Naive B cell (primary cell): ENCODE measurements around the gene HOXA7. TPM values are rescaled to one million over a fixed set of nuclear protein-coding genes. Genes with fewer than 3 reads are reported as not detected.

Source experiments
- ATAC-seq, 2 donors: fragments of 150-1000 bp; cut with Tn5 transposase; 2 replicates each; pipeline ENCODE4 v1.10.0; 2021; ENCODE audit warnings: low read depth in 2 of 2, mild to moderate bottlenecking in 2 of 2, moderate library complexity in 2 of 2
- DNase-seq: peaks from one replicate; pipeline ENCODE4 v3.0.0; 2022
- H3K27ac Mint-ChIP-seq, 6 donors: one replicate each; pipeline ENCODE4 v1.8.0; 2020 to 2022; ENCODE audit warnings: mild to moderate bottlenecking in 6 of 6, mixed read lengths in 6 of 6, moderate library complexity in 5 of 6, inconsistent platforms in 2 of 6
- H3K27me3 Mint-ChIP-seq, 3 donors: one replicate each; pipeline ENCODE4 v1.8.0; 2021 to 2022; ENCODE audit warnings: mixed read lengths in 3 of 3, mild to moderate bottlenecking in 1 of 3
- H3K36me3 Mint-ChIP-seq, 2 donors: one replicate each; pipeline ENCODE4 v1.8.0; 2020 to 2022; ENCODE audit warnings: mixed read lengths in 2 of 2, inconsistent platforms in 1 of 2, mild to moderate bottlenecking in 1 of 2
- H3K4me1 Mint-ChIP-seq, 3 donors: one replicate each; pipeline ENCODE4 v1.8.0; 2020 to 2022; ENCODE audit warnings: mixed read lengths in 3 of 3, inconsistent platforms in 1 of 3, mild to moderate bottlenecking in 1 of 3, moderate library complexity in 1 of 3
- H3K4me3 Mint-ChIP-seq, 8 donors: one replicate each; pipeline ENCODE4 v1.8.0; 2020 to 2022; ENCODE audit warnings: mild to moderate bottlenecking in 8 of 8, mixed read lengths in 8 of 8, moderate library complexity in 8 of 8, inconsistent platforms in 2 of 8
- H3K9me3 Mint-ChIP-seq, 7 donors: one replicate each; pipeline ENCODE4 v1.8.0; 2020 to 2022; ENCODE audit warnings: mixed read lengths in 7 of 7, mild to moderate bottlenecking in 5 of 7, inconsistent platforms in 2 of 7, moderate library complexity in 1 of 7
- polyA plus RNA-seq, 6 donors: library from polyadenylated mRNA; unstranded; fragments of 300-500 nt; fragmentation: Illumina TruSeq; gene quantifications; one replicate each; pipeline ENCODE4 v1.2.3, GENCODE V29; 2021; ENCODE audit warnings: low read depth in 6 of 6

The HOXA7 gene
- polyA plus RNA-seq, 6 donors from 2014 or later, result not detected

- Mint-ChIP-seq H3K27ac (peak overlapping the region in 5 of 6 donors; percentile 44 to 99 (median 92)), H3K36me3 (peaks cover 0 to 15% of the 10 kb centered on the region in 2 donors), H3K4me1 (peaks cover 41 to 56% (median 56%) of the 10 kb centered on the region in 3 donors), H3K27me3 (peaks cover 62 to 86% (median 79%) of the 10 kb centered on the region in 3 donors), H3K4me3 (peak overlapping the region; percentile 28 to 81 (median 64)), H3K9me3 (peaks cover 0 to 37% (median 5%) of the 10 kb centered on the region in 7 donors)
- DNase-seq, result no peak
- ATAC-seq, result no peak
Measured at GRCh38 chr7:27154901-27155815, 1.3 kb downstream of the HOXA7 start.

GRCh38 chr7:27154369-27154768 is 2.1 kb downstream of the HOXA7 start:
- peak overlapping the region in 3 of 6 donors; percentile 80 to 98 (median 97) for H3K27ac Mint-ChIP-seq
- peaks cover 0 to 37% (median 5%) of the 10 kb centered on the region in 7 donors for H3K9me3 Mint-ChIP-seq

GRCh38 chr7:27153526-27153925 is 2.9 kb downstream of the HOXA7 start:
- Mint-ChIP-seq H3K27ac (peak overlapping the region in 5 of 6 donors; percentile 8 to 93 (median 80)), H3K4me3 (peak overlapping the region in 3 of 8 donors; percentile 47 to 81 (median 50)), H3K9me3 (peaks cover 0 to 37% (median 5%) of the 10 kb centered on the region in 7 donors), H3K27me3 (peaks cover 59 to 76% (median 64%) of the 10 kb centered on the region in 3 donors), H3K4me1 (peaks cover 37 to 53% (median 45%) of the 10 kb centered on the region in 3 donors), H3K36me3 (peaks cover 0 to 15% of the 10 kb centered on the region in 2 donors)
- no peak for DNase-seq
- no peak for ATAC-seq

More at GRCh38 chr7:27154369-27154768, 2.1 kb downstream of the HOXA7 start:
- Mint-ChIP-seq H3K36me3 (peaks cover 0 to 15% of the 10 kb centered on the region in 2 donors), H3K4me1 (peaks cover 37 to 56% (median 50%) of the 10 kb centered on the region in 3 donors), H3K4me3 (peak overlapping the region in 6 of 8 donors; percentile 28 to 81 (median 58)), H3K27me3 (peaks cover 57 to 81% (median 71%) of the 10 kb centered on the region in 3 donors)
- ATAC-seq, result no peak
- DNase-seq, result no peak

- Mint-ChIP-seq H3K27ac (peak overlapping the region in 2 of 6 donors; percentile 11 to 97), H3K27me3 (peaks cover 60 to 76% (median 64%) of the 10 kb centered on the region in 3 donors), H3K9me3 (peaks cover 0 to 32% (median 3%) of the 10 kb centered on the region in 7 donors), H3K36me3 (peaks cover 0 to 11% of the 10 kb centered on the region in 2 donors), H3K4me3 (peak overlapping the region in 3 of 8 donors; percentile 37 to 82 (median 47)), H3K4me1 (peaks cover 34 to 56% (median 45%) of the 10 kb centered on the region in 3 donors)
- no peak for ATAC-seq
- DNase-seq, result no peak
Measured at GRCh38 chr7:27152816-27153442, 3.5 kb downstream of the HOXA7 start.

- peaks cover 0 to 27% (median under 1%) of the 10 kb centered on the region in 7 donors for H3K9me3 Mint-ChIP-seq
- peak within 1 kb of the TSS; percentile 75 to 89 (median 84) for H3K4me3 Mint-ChIP-seq
- H3K27ac Mint-ChIP-seq, result peak within 1 kb of the TSS in 5 of 6 donors; percentile 42 to 97 (median 78)
- peaks cover 34 to 57% (median 47%) of the 10 kb centered on the region in 3 donors for H3K4me1 Mint-ChIP-seq
- H3K27me3 Mint-ChIP-seq, result peaks cover 61 to 74% (median 63%) of the 10 kb centered on the region in 3 donors
- DNase-seq, result no peak
- ATAC-seq, result no peak
- peaks cover 0 to 10% of the 10 kb centered on the region in 2 donors for H3K36me3 Mint-ChIP-seq
Measured at GRCh38 chr7:27151931-27152815, 4.3 kb downstream of the HOXA7 start, which contains the start of gene HOXA3. Gene HOXA3, minus strand, starts transcription at chr7:27152583. Its CDS starts 41,943 bp downstream, at chr7:27110640.

- Mint-ChIP-seq H3K36me3 (peaks cover 0 to 17% of the 10 kb centered on the region in 2 donors), H3K27ac (peak overlapping the region in 5 of 6 donors; percentile 42 to 97 (median 78)), H3K27me3 (peaks cover 68 to 76% (median 70%) of the 10 kb centered on the region in 3 donors), H3K9me3 (peaks cover 0 to 26% (median 2%) of the 10 kb centered on the region in 7 donors), H3K4me1 (peaks cover 37 to 56% (median 51%) of the 10 kb centered on the region in 3 donors), H3K4me3 (peak overlapping the region; percentile 75 to 89 (median 84))
- DNase-seq (no peak), ATAC-seq (no peak)
Measured at GRCh38 chr7:27151341-27151930, 5.0 kb downstream of the HOXA7 start.

- ATAC-seq (peak; percentile 76 to 80), DNase-seq (peak; percentile 64)
- Mint-ChIP-seq H3K27ac (peak overlapping the region in 4 of 6 donors; percentile 69 to 97 (median 78)), H3K36me3 (peaks cover 0 to 20% of the 10 kb centered on the region in 2 donors), H3K4me1 (peaks cover 37 to 55% (median 51%) of the 10 kb centered on the region in 3 donors), H3K9me3 (peaks cover 0 to 27% (median 2%) of the 10 kb centered on the region in 7 donors), H3K27me3 (peaks cover 75 to 82% (median 75%) of the 10 kb centered on the region in 3 donors), H3K4me3 (peak overlapping the region; percentile 75 to 89 (median 84))
Measured at GRCh38 chr7:27150568-27151340, 5.7 kb downstream of the HOXA7 start.

GRCh38 chr7:27149842-27150567 is 6.5 kb downstream of the HOXA7 start:
- Mint-ChIP-seq H3K36me3 (peaks cover 0 to 20% of the 10 kb centered on the region in 2 donors), H3K27me3 (peaks cover 74 to 82% (median 75%) of the 10 kb centered on the region in 3 donors), H3K4me1 (peaks cover 33 to 51% (median 45%) of the 10 kb centered on the region in 3 donors), H3K4me3 (peak overlapping the region in 6 of 8 donors; percentile 61 to 88 (median 78)), H3K27ac (peak overlapping the region in 1 of 6 donors; percentile 92), H3K9me3 (peaks cover 0 to 20% (median 2%) of the 10 kb centered on the region in 7 donors)
- DNase-seq (no peak), ATAC-seq (no peak)

- Mint-ChIP-seq H3K4me3 (peak overlapping the region in 7 of 8 donors; percentile 71 to 85 (median 79)), H3K4me1 (peaks cover 29 to 43% (median 36%) of the 10 kb centered on the region in 3 donors), H3K27ac (peak overlapping the region in 1 of 6 donors; percentile 82), H3K27me3 (peaks cover 68 to 81% (median 70%) of the 10 kb centered on the region in 3 donors), H3K36me3 (peaks cover 0 to 13% of the 10 kb centered on the region in 2 donors), H3K9me3 (peaks cover 0 to 11% (median 2%) of the 10 kb centered on the region in 7 donors)
- DNase-seq (no peak), ATAC-seq (no peak)
Measured at GRCh38 chr7:27148756-27149641, 7.5 kb downstream of the HOXA7 start.
